MM.1S (cell line): ENCODE data around the gene DDIT4.

ENCODE experiments used
- DNase-seq: peaks from one replicate; pipeline ENCODE4 v3.0.0-alpha.2; 2015
- H2AFZ ChIP-seq: fragments of 300-600 bp; sonication (generic); 2 replicates; pipeline ENCODE4 v1.6.0; 2016; ENCODE audit warnings: antibody characterized with exemption, low read length
- H3F3A ChIP-seq: fragments of 300-600 bp; sonication (generic); 2 replicates; pipeline ENCODE4 v1.6.1; 2016; ENCODE audit warnings: mild to moderate bottlenecking, antibody characterized with exemption, low read length, moderate library complexity, mixed read lengths; ENCODE audit not compliant: insufficient read depth
- H3K27ac ChIP-seq: fragments of 300-600 bp; sonication (generic); 2 replicates; pipeline ENCODE4 v1.5.1; 2016; ENCODE audit warnings: mild to moderate bottlenecking, low read length
- H3K27me3 ChIP-seq: fragments of 300-600 bp; sonication (generic); replicated peaks from 2 replicates; pipeline ENCODE4 v1.6.0; 2016; ENCODE audit warnings: low read length; ENCODE audit not compliant: insufficient read depth
- H3K36me3 ChIP-seq: fragments of 300-600 bp; sonication (generic); replicated peaks from 2 replicates; pipeline ENCODE4 v1.6.1; 2016; ENCODE audit warnings: mild to moderate bottlenecking, low read length, mixed read lengths; ENCODE audit not compliant: insufficient read depth
- H3K4me1 ChIP-seq: fragments of 300-600 bp; sonication (generic); 2 replicates; pipeline ENCODE4 v1.6.1; 2016; ENCODE audit warnings: low read length, mixed read lengths
- H3K4me2 ChIP-seq: fragments of 300-600 bp; sonication (generic); 2 replicates; pipeline ENCODE4 v1.6.0; 2016; ENCODE audit warnings: low read depth, low read length
- H3K4me3 ChIP-seq: fragments of 300-600 bp; sonication (generic); 2 replicates; pipeline ENCODE4 v1.5.1; 2016; ENCODE audit warnings: low read length, mixed read lengths
- H3K79me2 ChIP-seq: fragments of 300-600 bp; sonication (generic); 2 replicates; pipeline ENCODE4 v1.6.1; 2016; ENCODE audit warnings: mixed run types, low read length, mixed read lengths
- H3K9ac ChIP-seq: fragments of 300-600 bp; sonication (generic); 2 replicates; pipeline ENCODE4 v1.6.1; 2016; ENCODE audit warnings: low read length, mixed read lengths
- H3K9me2 ChIP-seq: fragments of 300-600 bp; sonication (generic); replicated peaks from 2 replicates; pipeline ENCODE4 v1.6.1; 2016; ENCODE audit warnings: mild to moderate bottlenecking, low read length, mixed read lengths; ENCODE audit not compliant: insufficient read depth
- H3K9me3 ChIP-seq: fragments of 300-600 bp; sonication (generic); replicated peaks from 2 replicates; pipeline ENCODE4 v1.6.1; 2016; ENCODE audit warnings: mild to moderate bottlenecking, low read length, mixed read lengths; ENCODE audit not compliant: insufficient read depth
- H4K20me1 ChIP-seq: fragments of 300-600 bp; sonication (generic); 2 replicates; pipeline ENCODE4 v1.6.1; 2016; ENCODE audit warnings: mild to moderate bottlenecking, low read length, moderate library complexity, mixed read lengths; ENCODE audit not compliant: insufficient read depth
- CTCF ChIP-seq: fragments of 300-600 bp; sonication (generic); IDR thresholded peaks from 2 replicates; pipeline ENCODE4 v1.5.1; 2016; ENCODE audit warnings: antibody characterized with exemption, low read length, mixed read lengths
- EZH2 ChIP-seq: fragments of 300-600 bp; sonication (generic); optimal IDR thresholded peaks from 2 replicates; pipeline ENCODE3; 2017; ENCODE audit warnings: low read depth, mild to moderate bottlenecking, antibody characterized with exemption, low read length, mixed read lengths
- EZH2phosphoT487 ChIP-seq: fragments of 300-600 bp; sonication (generic); IDR thresholded peaks from 2 replicates; pipeline ENCODE4 v1.6.1; 2018; ENCODE audit warnings: antibody characterized with exemption, low read length

The DDIT4 gene

GRCh38 chr10:72252972-72253371 lies 20.8 kb upstream of the DDIT4 start:
- no peak overlapping the region for H3K9ac ChIP-seq
- DNase-seq = no peak
- H3K36me3 ChIP-seq = no peaks in the 10 kb centered on the region
- no peak overlapping the region for H3K27ac ChIP-seq
- peaks cover 22% of the 10 kb centered on the region for H3F3A ChIP-seq
- no peaks in the 10 kb centered on the region for H3K79me2 ChIP-seq
- no peak overlapping the region for H3K4me3 ChIP-seq
- H4K20me1 ChIP-seq = no peaks in the 10 kb centered on the region
- no peak for TF ChIP-seq CTCF
- peaks cover 56% of the 10 kb centered on the region for H3K4me1 ChIP-seq
- no peak overlapping the region for H3K4me2 ChIP-seq
- H3K9me3 ChIP-seq = no peaks in the 10 kb centered on the region
- H2AFZ ChIP-seq = no peak overlapping the region
- no peaks in the 10 kb centered on the region for H3K27me3 ChIP-seq
- no peaks in the 10 kb centered on the region for H3K9me2 ChIP-seq

- Histone ChIP-seq H3K36me3 (no peaks in the 10 kb centered on the region), H3K9ac (no peak overlapping the region), H3K79me2 (no peaks in the 10 kb centered on the region), H3K9me3 (no peaks in the 10 kb centered on the region), H3F3A (peaks cover 16% of the 10 kb centered on the region), H3K4me1 (peaks cover 50% of the 10 kb centered on the region), H3K27me3 (no peaks in the 10 kb centered on the region), H3K27ac (no peak overlapping the region), H2AFZ (no peak overlapping the region), H3K4me3 (no peak overlapping the region), H4K20me1 (no peaks in the 10 kb centered on the region), H3K9me2 (no peaks in the 10 kb centered on the region), H3K4me2 (no peak overlapping the region)
- TF ChIP-seq CTCF (no peak), EZH2phosphoT487 (no peak), EZH2 (no peak)
- DNase-seq = no peak
These were observed 20.1 kb upstream of the DDIT4 start for GRCh38 chr10:72253578-72253977.

GRCh38 chr10:72254813-72255568 lies 18.7 kb upstream of the DDIT4 start:
- DNase-seq = peak; percentile 66
- H3K9ac ChIP-seq = peak overlapping the region; percentile 44; the same call in 1 of the 2 replicates
- H3K27me3 ChIP-seq = no peaks in the 10 kb centered on the region
- H3K4me3 ChIP-seq = no peak overlapping the region; the same call in 1 of the 2 replicates
- H3K27ac ChIP-seq = peak overlapping the region; percentile 47; the same call in 1 of the 2 replicates
- no peaks in the 10 kb centered on the region for H4K20me1 ChIP-seq
- peak overlapping the region; percentile 63 for H3K4me2 ChIP-seq
- TF ChIP-seq EZH2phosphoT487 = no peak
- TF ChIP-seq EZH2 = no peak
- TF ChIP-seq CTCF = peak; percentile 17; the same call in 1 of the 2 replicates
- H3K36me3 ChIP-seq = no peaks in the 10 kb centered on the region
- H2AFZ ChIP-seq = peak overlapping the region; percentile 87
- H3F3A ChIP-seq = peaks cover 16% of the 10 kb centered on the region
- no peaks in the 10 kb centered on the region for H3K79me2 ChIP-seq
- no peaks in the 10 kb centered on the region for H3K9me3 ChIP-seq
- H3K9me2 ChIP-seq = no peaks in the 10 kb centered on the region
- peaks cover 56% of the 10 kb centered on the region for H3K4me1 ChIP-seq
